ENCODE measurements around the gene REL. TPM values are rescaled to one million over a fixed set of nuclear protein-coding genes. Genes with fewer than 3 reads are reported as not detected.

The REL gene
- polyA plus RNA-seq, 1 experiment: 3.3 TPM

GRCh38 chr2:60965499-60965785, 84.1 kb downstream of the REL start:
- Histone ChIP-seq H3K9me3 (ENCODE audit: control insufficient read depth, insufficient read depth, low read length) (no peaks in the 10 kb centered on the region), H3K27me3 (ENCODE audit: control insufficient read depth, insufficient read depth, low read length) (no peaks in the 10 kb centered on the region), H3K4me3 (ENCODE audit: low read depth, low read length) (no peak overlapping the region), H3K27ac (ENCODE audit: low read depth, low read length) (no peak overlapping the region)
- CTCF ChIA-PET: interaction anchor here (1.9 kb wide), 1 partner anchor 34 kb away, joined by 8 read pairs; no protein-coding TSS in a partner anchor
- no peak for DNase-seq (ENCODE audit: low read depth, low spot score)
- TF ChIP-seq CTCF (IDR thresholded peaks at IDR 0.05; ENCODE audit: low read depth, low read length): no peak
- POLR2A ChIA-PET: no interaction called here

GRCh38 chr2:60966507-60967405, 85.4 kb downstream of the REL start:
- no peaks in the 10 kb centered on the region for H3K27me3 ChIP-seq (ENCODE audit: control insufficient read depth, insufficient read depth, low read length)
- H3K9me3 ChIP-seq (ENCODE audit: control insufficient read depth, insufficient read depth, low read length): no peaks in the 10 kb centered on the region
- DNase-seq (ENCODE audit: low read depth, low spot score): no peak
- POLR2A ChIA-PET: no interaction called here
- CTCF ChIA-PET: interaction anchor here (1.4 to 1.9 kb wide), 4 partner anchors 32 to 292 kb away, joined by 4 to 8 read pairs (median 6); no protein-coding TSS in a partner anchor
- no peak overlapping the region for H3K4me3 ChIP-seq (ENCODE audit: low read depth, low read length)
- H3K27ac ChIP-seq (ENCODE audit: low read depth, low read length): no peak overlapping the region
- no peak for TF ChIP-seq CTCF (IDR thresholded peaks at IDR 0.05; ENCODE audit: low read depth, low read length)

GRCh38 chr2:60972889-60973656, 91.7 kb downstream of the REL start:
- Histone ChIP-seq H3K9me3 (ENCODE audit: control insufficient read depth, insufficient read depth, low read length) (peaks cover 5% of the 10 kb centered on the region; the same call in 1 of the 2 replicates), H3K27me3 (ENCODE audit: control insufficient read depth, insufficient read depth, low read length) (no peaks in the 10 kb centered on the region), H3K27ac (ENCODE audit: low read depth, low read length) (no peak overlapping the region), H3K4me3 (ENCODE audit: low read depth, low read length) (no peak overlapping the region)
- ChIA-PET POLR2A (no interaction called here), CTCF (no interaction called here)
- TF ChIP-seq CTCF (IDR thresholded peaks at IDR 0.05; ENCODE audit: low read depth, low read length): no peak
- no peak for DNase-seq (ENCODE audit: low read depth, low spot score)

GRCh38 chr2:60973705-60974104, 92.3 kb downstream of the REL start:
- ChIA-PET CTCF (interaction anchor here (1.3 kb wide), 1 partner anchor 26 kb away, joined by 3 read pairs; no protein-coding TSS in a partner anchor), POLR2A (interaction anchor here (0.6 kb wide), 1 partner anchor 170 kb away, joined by 5 read pairs; no protein-coding TSS in a partner anchor)
- Histone ChIP-seq H3K27me3 (ENCODE audit: control insufficient read depth, insufficient read depth, low read length) (no peaks in the 10 kb centered on the region), H3K4me3 (ENCODE audit: low read depth, low read length) (no peak overlapping the region), H3K9me3 (ENCODE audit: control insufficient read depth, insufficient read depth, low read length) (peaks cover 5% of the 10 kb centered on the region; the same call in 1 of the 2 replicates), H3K27ac (ENCODE audit: low read depth, low read length) (no peak overlapping the region)
- no peak for DNase-seq (ENCODE audit: low read depth, low spot score)
- TF ChIP-seq CTCF (IDR thresholded peaks at IDR 0.05; ENCODE audit: low read depth, low read length): no peak
